Dermis microvascular lymphatic vessel endothelial cell (primary cell): ENCODE data around the gene SIN3B. TPM values are rescaled to one million over a fixed set of nuclear protein-coding genes. Genes with fewer than 3 reads are reported as not detected.
"Not testable (repeated sequence)": the region's sequence is repeated elsewhere in the genome, so short reads cannot be mapped to it uniquely, and the experiment has no call there.

Experiments used
- DNase-seq, 2 donors: peaks; one replicate each; pipeline versions ENCODE4 v3.0.0 to v3.0.0-alpha.2; 2010; ENCODE audit warnings: low read depth in 2 of 2
- total RNA-seq: library from RNA; depleted of rRNA; stranded (reverse); fragments of >200 nt; gene quantifications from 2 replicates; pipeline ENCODE4 v1.2.1, GENCODE V29; 2014

SIN3B gene, protein sequence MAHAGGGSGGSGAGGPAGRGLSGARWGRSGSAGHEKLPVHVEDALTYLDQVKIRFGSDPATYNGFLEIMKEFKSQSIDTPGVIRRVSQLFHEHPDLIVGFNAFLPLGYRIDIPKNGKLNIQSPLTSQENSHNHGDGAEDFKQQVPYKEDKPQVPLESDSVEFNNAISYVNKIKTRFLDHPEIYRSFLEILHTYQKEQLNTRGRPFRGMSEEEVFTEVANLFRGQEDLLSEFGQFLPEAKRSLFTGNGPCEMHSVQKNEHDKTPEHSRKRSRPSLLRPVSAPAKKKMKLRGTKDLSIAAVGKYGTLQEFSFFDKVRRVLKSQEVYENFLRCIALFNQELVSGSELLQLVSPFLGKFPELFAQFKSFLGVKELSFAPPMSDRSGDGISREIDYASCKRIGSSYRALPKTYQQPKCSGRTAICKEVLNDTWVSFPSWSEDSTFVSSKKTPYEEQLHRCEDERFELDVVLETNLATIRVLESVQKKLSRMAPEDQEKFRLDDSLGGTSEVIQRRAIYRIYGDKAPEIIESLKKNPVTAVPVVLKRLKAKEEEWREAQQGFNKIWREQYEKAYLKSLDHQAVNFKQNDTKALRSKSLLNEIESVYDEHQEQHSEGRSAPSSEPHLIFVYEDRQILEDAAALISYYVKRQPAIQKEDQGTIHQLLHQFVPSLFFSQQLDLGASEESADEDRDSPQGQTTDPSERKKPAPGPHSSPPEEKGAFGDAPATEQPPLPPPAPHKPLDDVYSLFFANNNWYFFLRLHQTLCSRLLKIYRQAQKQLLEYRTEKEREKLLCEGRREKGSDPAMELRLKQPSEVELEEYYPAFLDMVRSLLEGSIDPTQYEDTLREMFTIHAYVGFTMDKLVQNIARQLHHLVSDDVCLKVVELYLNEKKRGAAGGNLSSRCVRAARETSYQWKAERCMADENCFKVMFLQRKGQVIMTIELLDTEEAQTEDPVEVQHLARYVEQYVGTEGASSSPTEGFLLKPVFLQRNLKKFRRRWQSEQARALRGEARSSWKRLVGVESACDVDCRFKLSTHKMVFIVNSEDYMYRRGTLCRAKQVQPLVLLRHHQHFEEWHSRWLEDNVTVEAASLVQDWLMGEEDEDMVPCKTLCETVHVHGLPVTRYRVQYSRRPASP
- 14.4 and 40.0 TPM in 2 replicates for total RNA-seq

DNA sequence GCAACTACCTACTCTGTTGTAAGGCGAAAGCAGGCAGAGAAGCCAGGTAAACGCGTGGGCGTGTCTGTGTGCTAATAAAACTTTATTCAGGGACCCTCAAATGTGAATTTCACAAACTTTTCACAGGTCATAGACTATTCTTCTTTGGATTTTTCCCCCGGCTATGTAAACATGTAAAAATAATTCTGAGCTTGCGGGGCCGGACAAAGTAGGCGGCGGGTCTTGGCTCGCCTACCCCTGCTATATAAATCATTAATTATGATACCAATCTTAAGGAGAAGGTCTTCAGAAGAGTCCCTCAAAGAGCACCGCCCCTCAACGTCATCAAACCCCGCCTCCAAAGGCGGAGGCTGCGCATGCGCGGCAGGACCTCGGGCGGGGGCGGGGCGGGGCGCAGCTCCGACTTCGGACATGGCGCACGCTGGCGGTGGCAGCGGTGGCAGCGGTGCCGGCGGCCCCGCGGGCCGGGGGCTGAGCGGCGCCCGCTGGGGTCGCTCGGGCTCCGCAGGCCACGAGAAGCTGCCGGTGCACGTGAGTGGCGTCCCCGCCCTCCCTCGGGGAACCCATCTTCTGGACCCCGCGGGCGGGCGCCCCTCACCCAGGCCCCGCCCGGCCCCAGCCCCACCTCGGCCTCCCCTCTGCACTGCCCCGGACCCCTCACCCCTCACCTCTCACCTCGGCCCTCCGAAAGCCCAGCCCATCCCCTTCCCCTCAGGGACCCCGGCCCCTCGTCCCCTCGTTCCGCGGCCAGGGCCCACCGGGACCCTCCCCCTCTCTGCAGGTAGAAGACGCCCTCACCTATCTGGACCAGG, at the start of gene SIN3B:
TSS of gene SIN3B (plus strand) at position 389 of the 812 bp plus-strand sequence. CDS start at position 412, 23 bp downstream.
- DNase-seq, result peak; percentile 51 to 86

DNA sequence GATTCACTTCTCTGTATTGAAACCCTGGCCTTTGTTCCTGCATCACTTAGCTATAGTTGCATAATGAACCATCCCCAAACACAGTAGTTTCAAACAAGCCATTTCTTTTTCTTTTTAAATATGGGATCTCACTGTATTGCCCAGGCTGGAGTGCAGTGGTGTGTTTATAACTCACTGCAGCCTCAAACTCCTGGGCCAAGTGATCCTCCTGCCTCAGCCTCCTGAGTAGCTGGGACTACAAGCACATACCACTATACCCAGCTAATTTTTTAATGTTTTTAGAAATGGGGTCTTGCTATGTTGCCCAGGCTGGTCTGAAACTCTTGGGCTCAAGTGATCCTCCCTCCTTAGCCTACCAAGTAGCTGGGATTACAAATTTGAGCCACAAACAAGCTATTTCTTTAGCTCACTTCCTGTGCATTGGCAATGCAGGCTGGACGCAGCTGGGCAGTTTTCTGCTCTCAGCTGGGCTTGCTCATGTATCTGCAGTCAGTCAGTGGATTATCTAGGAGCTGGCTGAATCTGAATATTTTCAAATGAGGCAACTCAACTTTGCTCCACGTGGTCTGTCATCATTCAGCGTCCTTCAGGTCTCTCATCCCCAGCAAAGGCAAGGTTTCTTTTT, 49.5 kb upstream of the SIN3B start:
- no peak for DNase-seq

DNA sequence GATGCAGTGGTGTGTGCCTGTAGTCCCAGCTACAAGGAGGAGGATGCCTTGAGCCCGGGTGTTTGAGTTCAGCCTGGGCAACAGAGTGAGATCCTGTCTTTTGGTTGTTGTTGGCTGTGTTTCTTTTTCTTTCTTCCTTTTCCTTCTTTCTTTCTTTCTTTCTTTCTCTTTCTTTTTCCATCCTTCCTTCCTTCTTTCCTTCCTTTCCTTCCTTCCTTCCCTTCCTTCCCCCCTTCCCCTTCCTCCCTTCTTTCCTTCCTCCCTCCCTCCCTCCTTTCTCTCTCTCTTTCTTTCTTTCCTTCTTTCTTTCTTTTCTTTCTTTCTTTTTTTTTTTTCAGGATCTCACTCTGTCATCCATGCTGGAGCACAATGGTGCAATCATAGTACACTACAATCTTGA, 46.5 kb upstream of the SIN3B start:
- no peak for DNase-seq

DNA sequence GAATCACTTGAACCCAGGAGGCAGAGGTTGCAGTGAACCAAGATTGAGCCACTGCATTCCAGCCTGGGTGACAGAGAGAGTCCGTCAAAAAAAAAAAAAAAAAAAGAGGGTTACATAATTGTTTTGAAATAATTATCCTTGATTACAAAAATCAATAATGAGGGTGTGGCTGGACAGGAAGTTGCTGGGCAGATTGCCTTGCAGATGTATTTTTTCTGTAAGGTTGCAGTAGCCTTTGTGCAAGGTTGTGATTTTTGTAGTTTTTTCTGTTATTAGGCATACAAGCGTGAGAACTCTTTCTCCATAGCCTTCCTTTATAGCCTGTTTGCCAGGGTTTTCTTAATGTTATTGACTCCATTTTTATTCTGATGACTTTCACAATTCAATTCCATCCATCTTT, 40.7 kb upstream of the SIN3B start:
- no peak for DNase-seq

DNA sequence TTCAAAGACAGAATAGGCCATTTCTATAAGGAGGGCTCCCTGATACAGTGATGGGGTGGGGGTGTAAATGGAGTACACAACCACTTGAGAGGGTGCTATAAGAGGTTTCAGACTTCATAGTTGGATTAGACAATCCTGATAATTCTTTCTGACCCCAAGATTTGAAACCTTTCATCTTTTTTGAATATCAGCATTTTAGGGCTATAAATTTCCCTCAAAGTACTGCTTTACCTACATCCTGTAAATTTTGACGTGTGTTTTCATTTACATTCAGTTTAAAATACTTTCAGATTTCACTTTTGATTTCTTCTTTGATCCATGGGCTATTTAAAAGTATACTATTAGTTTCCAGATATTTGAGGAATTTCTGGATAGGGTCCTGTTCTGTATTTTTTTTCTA, 40.0 kb upstream of the SIN3B start:
- no peak for DNase-seq

DNA sequence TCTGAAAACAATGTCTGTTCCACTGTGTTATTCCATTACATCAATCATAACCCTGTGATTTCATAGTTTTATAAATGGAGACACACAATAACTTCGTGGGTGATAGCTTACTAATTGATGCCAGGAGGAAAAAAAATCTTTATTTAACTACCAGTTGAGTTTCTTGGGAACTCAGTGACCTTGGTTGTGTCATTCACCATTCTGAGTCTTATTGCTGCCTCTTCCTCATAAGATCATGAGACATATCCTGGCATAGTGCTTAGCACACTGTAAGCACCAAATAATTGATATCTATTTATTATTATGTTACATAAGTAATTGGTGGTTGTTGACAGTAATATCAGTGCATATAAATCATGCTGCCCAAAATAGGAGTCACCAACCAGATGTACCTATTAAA, 39.1 kb upstream of the SIN3B start:
- no peak for DNase-seq

DNA sequence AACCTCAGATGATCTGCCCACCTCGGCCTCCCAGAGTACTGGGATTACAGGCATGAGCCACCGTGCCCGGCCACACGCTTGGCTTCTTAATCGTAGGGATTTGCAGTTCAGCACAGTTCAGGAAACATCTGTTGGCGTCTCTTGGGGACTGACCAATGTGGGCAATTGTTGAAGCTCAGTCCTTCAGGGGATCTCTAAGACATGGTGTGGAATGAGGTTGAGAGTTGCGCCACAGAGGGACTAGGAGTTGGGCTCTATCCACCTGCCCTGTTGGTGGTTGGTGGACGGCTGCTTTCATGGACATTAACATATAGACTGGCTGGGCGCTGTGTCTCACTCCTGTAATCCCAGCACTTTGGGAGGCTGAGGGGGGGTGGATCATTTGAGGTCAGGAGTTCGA, 37.3 kb upstream of the SIN3B start:
- DNase-seq, result no peak

DNA sequence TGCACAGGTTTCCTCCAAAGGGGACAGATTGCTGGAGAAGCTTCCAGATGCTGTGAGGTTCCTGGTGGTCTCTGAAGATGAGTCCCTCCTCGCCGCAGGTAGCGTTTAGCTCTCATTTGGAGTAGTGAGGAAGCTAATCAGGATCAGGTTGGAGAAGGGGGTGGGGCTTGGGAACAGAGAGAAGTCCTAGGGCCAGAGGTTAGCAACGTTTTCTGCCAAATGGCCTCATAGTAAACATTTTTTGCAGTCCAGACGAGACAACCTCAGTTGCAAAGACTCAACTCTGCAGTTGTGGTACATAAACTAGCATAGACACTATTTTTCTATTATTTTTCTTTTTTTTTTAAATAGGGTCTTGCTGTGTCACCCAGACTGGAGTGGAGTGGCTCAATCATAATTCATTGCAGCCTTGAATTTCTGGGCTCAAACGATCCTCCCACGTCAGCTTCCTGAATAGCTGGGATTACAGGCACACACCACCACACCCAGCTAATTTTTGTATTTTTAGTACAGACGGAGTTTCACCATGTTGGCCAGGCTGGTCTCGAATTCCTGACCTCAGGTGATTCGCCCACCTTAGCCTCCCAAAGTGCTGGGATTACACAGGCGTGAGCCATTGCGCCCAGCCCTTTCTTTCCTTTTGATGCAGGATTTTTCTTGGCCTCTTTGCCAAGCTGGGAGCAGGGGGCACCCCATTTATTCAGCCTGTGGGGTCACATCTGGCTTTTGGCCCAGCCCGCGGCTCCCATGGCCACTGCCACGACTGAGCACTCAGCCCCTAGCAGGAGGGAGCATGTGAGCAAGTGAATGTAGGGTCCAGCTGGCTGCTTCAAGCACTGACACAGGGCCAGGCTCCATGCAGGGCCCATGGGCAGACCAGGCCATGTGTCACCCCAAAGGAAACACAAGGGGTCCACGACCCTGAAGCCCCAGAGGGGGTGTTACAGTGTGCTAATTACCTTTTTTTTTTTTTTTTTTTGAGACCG, 34.4 kb upstream of the SIN3B start:
- DNase-seq, result no peak

DNA sequence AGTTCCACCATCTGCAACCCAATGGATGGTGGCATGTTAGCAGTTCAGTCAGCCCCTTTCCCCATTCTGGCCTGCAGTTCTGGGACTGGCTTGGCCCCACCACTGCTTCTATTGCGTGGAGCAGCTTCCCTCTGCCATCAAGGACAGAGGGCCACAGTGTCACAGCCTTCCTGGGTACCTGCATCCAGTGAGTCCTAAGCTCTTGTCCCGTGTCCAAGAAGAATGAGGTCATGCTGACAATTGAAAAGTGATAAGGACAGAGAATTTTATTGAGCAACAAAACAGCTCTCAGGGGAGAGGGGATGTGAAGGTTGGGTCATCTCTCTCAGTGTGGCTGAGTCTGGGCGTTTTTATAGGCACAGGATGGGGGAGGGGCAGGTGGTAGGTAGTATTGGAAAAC, 33.5 kb upstream of the SIN3B start:
- no peak for DNase-seq

DNA sequence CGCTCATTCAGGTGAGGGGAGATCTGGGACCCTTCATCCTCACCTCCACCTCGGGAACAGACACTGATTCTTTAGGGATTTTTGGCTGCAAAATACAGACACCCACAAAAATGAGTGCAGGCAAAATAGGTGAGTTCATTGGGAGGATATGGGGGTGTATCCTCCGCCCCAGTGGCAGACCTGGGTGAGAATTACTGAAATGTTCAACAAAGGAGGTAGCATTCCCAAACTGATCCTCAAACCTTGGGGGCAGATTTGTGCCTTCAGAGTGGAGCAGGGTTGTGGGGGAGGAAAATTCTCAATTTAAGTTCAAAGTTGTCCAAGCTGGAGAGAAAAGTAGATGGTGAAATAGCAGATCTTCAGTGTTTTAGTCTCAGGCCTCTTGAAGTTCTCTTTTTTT, 31.3 kb upstream of the SIN3B start:
- DNase-seq, result no peak

DNA sequence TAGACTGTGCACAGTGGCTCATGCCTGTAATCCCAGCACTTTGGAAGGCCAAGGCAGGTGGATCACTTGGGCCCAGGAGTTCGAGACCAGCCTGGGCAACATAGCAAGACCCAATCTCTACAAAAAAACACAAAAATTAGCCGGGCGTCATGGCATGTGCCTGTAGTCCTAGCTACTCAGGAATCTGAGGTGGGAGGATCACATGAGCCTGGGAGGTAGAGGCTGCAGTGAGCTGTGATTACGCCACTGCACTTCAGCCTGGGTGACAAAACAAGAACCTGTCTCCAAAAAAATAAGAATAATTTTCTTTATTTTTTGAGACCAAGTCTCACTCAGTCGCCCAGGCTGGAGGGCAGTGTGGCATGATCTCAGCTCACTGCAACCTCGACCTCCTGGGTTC, 30.9 kb upstream of the SIN3B start:
- not testable (repeated sequence) for DNase-seq

DNA sequence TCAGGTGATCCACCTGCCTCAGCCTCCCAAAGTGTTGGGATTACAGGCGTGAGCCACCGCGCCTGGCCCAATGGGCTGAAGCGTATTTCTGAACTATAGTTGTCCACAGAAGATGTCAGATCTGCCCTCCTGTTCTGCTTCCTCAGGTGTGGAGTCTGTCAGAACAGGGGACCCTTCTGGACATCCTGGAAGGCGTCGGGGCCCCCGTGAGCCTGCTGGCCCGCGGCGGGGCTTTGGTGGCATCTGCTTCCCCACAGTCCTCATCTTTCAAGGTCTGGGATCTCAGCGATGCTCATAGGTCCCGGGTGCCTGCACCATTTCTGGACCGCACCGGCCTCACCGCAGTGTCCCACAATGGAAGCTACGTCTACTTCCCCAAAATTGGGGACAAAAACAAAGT, 29.5 kb upstream of the SIN3B start:
- no peak for DNase-seq

DNA sequence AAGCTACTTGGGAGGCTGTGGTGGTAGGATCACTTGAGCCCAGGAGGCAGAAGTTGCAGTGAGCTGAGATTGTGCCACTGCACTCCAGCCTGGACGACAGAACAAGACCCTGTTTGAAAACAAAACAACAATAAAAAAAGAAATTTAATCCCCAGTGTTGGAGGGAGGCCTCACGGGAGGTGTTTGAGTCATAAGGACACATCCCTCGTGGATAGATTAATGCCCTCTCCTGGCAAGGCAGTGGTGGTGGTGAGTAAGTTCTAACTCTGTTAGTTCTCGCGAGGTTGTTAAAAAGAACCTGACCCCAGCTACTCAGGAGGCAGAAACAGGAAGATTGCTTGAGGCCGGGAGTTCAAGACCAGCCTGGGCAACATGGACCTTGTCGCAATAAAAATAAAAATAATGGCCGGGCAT, 27.6 kb upstream of the SIN3B start:
- peak in 1 of 2 donors; percentile 19 for DNase-seq

DNA sequence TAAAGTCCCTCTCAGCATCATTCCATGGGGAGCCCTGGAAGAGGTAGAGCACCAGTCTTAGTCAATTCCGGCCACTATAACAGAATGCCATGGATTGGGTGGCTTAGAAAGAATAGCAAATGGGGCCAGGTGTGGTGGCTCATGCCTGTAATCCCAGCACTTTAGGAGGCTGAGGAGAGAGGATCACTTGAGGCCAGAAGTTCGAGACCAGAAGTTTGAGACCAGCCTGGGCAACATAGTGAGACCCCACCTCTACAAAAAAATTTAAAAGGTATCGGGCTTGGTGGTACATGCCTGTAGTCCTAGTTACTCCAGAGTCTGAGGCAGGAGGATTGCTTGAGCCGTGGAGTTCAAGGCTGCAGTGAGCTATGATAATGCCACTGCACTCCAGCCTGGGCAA, 25.0 kb upstream of the SIN3B start:
- DNase-seq, result no peak

DNA sequence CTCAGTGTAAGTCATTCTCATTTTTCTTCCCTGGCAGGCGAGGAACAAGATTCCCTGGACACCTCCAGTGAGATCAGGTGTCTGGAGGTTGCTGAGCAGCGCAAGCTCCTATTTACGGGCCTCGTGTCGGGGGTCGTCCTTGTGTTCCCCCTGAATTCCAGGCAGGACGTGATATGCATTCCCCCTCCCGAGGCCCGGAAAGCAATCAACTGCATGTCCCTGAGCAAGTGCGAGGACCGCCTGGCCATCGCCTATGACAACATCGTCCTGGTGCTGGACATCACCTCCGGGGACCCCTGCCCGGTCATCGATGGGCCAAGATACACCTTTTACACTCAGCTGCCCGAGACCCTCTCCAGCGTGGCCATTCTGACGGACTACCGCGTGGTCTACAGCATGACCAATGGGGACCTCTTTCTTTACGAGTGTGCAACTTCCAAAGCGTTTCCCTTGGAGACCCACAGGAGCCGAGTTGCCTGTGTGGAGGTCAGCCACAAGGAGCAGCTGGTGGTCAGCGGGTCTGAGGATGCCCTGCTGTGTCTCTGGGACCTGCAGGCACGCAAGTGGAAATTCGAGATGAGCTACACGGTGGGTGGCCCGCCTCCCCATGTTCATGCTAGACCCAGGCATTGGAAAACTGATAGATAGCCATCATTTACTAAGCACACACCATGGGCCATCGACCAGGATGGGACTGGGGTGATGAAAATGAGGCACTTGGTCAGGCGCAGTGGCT, 21.5 kb upstream of the SIN3B start:
- DNase-seq, result no peak

DNA sequence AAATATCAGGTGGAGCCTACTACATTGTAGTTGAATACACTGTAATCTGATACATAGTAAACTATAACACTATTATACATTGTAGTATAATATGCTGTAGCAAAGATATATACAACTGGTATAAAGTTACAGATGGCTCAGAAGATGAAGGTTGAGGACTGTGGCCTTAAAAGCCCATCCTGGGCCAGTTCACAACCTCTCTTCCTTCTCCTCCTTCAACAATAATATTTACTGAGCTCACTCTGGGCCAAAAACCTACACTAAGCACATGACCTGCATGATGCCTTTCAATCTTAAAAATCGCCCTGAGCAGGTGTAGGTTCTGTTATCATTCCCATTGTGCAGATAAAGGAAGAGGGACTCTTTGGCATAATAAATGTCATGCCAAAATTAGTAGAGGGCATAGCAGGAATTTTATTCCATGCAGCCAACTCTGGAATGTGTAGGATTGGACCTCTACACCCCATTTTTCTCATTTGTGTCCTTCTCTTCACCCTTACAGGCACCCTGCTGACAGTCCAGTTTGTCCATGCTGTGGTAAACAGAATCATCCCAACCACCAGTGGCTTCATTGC, 14.6 kb upstream of the SIN3B start:
- DNase-seq, result peak in 1 of 2 donors; percentile 29

DNA sequence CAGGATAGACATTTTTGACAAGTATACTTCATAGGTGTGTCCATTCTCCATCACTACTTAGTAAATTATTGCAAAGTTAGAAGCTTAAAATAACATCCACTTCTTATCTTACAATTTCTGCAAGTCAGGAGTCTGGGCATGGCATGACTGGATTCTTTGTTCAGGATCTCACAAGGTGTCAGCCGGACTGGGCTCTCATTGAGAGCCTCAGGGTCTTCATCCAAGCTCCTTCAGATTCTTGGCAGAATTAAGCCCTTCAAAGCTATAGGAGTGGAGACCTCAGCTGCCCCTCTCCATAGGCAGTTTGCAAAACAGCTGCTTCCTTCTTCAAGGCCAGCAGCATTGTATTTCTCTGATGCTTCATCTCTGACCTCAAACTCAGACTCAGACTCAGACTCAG, 9.1 kb upstream of the SIN3B start:
- DNase-seq, result no peak

DNA sequence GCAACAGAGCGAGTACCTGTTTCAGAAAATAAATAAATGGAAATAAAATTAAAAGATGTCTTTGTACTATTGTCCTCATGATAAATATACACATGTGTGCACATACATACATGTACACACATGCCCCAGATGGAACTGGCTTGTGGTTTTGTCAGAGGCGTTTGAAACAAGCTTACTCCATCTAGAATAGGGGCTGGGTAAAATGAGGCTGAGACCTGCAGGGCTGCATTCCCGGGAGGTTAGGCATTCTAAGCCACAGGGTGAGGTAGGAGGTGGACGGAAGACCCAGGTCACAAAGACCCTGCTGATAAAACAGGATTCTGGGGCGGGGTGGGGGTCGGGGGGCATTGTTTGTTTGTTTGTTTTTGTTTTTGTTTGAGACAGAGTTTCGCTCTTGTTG, 8.1 kb upstream of the SIN3B start:
- DNase-seq, result no peak

DNA sequence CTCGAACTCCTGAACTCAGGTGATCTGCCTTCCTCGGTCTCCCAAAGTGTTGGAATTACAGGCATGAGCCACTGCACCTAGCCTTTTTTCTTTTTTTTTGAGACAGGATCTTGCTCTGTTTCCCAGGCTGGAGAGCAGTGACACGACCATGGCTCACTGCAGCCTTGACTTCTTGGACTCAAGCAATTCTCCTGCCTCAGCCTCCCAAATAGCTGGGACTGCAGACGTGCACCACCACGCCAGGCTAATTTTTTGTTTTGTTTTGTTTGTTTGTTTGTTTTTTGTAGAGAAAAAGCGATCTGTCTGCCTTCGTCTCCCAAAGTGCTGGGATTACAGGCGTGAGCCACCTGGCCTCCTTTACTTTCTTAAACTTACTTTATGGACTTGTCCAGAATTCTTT, 6.5 kb upstream of the SIN3B start:
- DNase-seq, result no peak
